HEK293T (cell line): ENCODE results near the gene USP17L30.
"Not testable (repeated sequence)": the region's sequence is repeated elsewhere in the genome, so short reads cannot be mapped to it uniquely, and the experiment has no call there.

Source experiments
- ARNT ChIP-seq: fragments of 450-650 bp; IDR thresholded peaks from 2 replicates; pipeline ENCODE4 v1.6.1; 2017; ENCODE audit warnings: mild to moderate bottlenecking
- FOXA1 ChIP-seq: fragments of 450-650 bp; IDR thresholded peaks from 2 replicates; pipeline ENCODE4 v1.6.1; 2016; ENCODE audit warnings: mild to moderate bottlenecking
- FOXM1 ChIP-seq: fragments of 450-650 bp; IDR thresholded peaks from 2 replicates; pipeline ENCODE4 v1.6.1; 2017; ENCODE audit warnings: mild to moderate bottlenecking, borderline replicate concordance
- HDGF ChIP-seq: fragments of 450-650 bp; IDR thresholded peaks from 2 replicates; pipeline ENCODE4 v1.6.1; 2017; ENCODE audit warnings: antibody characterized with exemption, borderline replicate concordance
- L3MBTL2 ChIP-seq: fragments of 450-650 bp; conservative IDR thresholded peaks from 2 replicates; pipeline ENCODE4 v1.6.1; 2016; ENCODE audit warnings: mild to moderate bottlenecking
- SP1 ChIP-seq: fragments of 450-650 bp; IDR thresholded peaks from 2 replicates; pipeline ENCODE4 v1.6.1; 2017
- SUZ12 ChIP-seq: fragments of 450-650 bp; IDR thresholded peaks from 2 replicates; pipeline ENCODE4 v1.6.1; 2016; ENCODE audit warnings: mild to moderate bottlenecking

GRCh38 chr4:9405774-9406173 lies 42.8 kb downstream of the USP17L30 start:
- TF ChIP-seq SUZ12, ARNT, L3MBTL2, SP1, FOXA1, FOXM1, HDGF: not testable (repeated sequence)
